Activated CD4-positive, alpha-beta memory T cell treated with anti-CD3 and anti-CD28 coated beads for 36 hours (primary cell): Measurements from ENCODE around the gene NHLH1. TPM values are rescaled to one million over a fixed set of nuclear protein-coding genes. Genes with fewer than 3 reads are reported as not detected.
"Not testable (repeated sequence)": the region's sequence is repeated elsewhere in the genome, so short reads cannot be mapped to it uniquely, and the experiment has no call there.

Experiments
- CTCF ChIA-PET: fragments of 350-600 bp; sonication (Branson Sonifier 250); formaldehyde crosslinking; loops from one replicate; lab custom pipeline; 2021; ENCODE audit warnings: antibody characterized with exemption, inconsistent platforms; lab: Charles Lee
- POLR2A ChIA-PET: fragments of 350-600 bp; sonication (Branson Sonifier 250); formaldehyde crosslinking; loops from one replicate; lab custom pipeline; 2021; ENCODE audit warnings: antibody characterized with exemption; lab: Charles Lee
- DNase-seq: peaks from one replicate; pipeline ENCODE4 v3.0.0-alpha.2; 2020
- H3K27ac Mint-ChIP-seq: one replicate; pipeline ENCODE4 v1.8.0; 2021; ENCODE audit warnings: mixed read lengths
- H3K27me3 Mint-ChIP-seq: one replicate; pipeline ENCODE4 v1.8.0; 2021; ENCODE audit warnings: mixed read lengths
- H3K36me3 Mint-ChIP-seq: one replicate; pipeline ENCODE4 v1.8.0; 2021; ENCODE audit warnings: mixed read lengths
- H3K4me1 Mint-ChIP-seq: one replicate; pipeline ENCODE4 v1.8.0; 2021; ENCODE audit warnings: low read depth, mixed read lengths
- H3K4me3 Mint-ChIP-seq: one replicate; pipeline ENCODE4 v1.8.0; 2021; ENCODE audit warnings: mild to moderate bottlenecking, mixed read lengths
- H3K9me3 Mint-ChIP-seq: one replicate; pipeline ENCODE4 v1.8.0; 2021; ENCODE audit warnings: mixed read lengths
- intact Hi-C: fragments of 100-400 bp; cut with micrococcal nuclease; formaldehyde crosslinking; loops from one replicate; pipeline ENCODE4 v1.15.1; 2023
- total RNA-seq, 2 experiments: library from RNA; stranded (reverse); gene quantifications; one replicate each; pipeline ENCODE4 v1.2.3, GENCODE V29; 2021

The NHLH1 gene
- total RNA-seq, 2 experiments from 2014 or later = 0.22 to 0.45 TPM

- DNase-seq = no peak
- POLR2A ChIA-PET = no interaction called here
- Mint-ChIP-seq H3K36me3 (no peaks in the 10 kb centered on the region), H3K27me3 (no peaks in the 10 kb centered on the region), H3K9me3 (no peaks in the 10 kb centered on the region), H3K27ac (no peak overlapping the region), H3K4me1 (peaks cover 4% of the 10 kb centered on the region), H3K4me3 (no peak overlapping the region)
- intact Hi-C loops = no loop called here
- CTCF ChIA-PET = no interaction called here
Observed at GRCh38 chr1:160370561-160371345, 3.9 kb downstream of the NHLH1 start.

- no peak overlapping the region for H3K4me3 Mint-ChIP-seq
- ChIA-PET CTCF (no interaction called here), POLR2A (no interaction called here)
- no peaks in the 10 kb centered on the region for H3K9me3 Mint-ChIP-seq
- peaks cover 9% of the 10 kb centered on the region for H3K4me1 Mint-ChIP-seq
- no peaks in the 10 kb centered on the region for H3K27me3 Mint-ChIP-seq
- intact Hi-C loops = no loop called here
- no peak for DNase-seq
- H3K27ac Mint-ChIP-seq = no peak overlapping the region
- no peaks in the 10 kb centered on the region for H3K36me3 Mint-ChIP-seq
Observed at GRCh38 chr1:160371346-160371631, 4.4 kb downstream of the NHLH1 start.

GRCh38 chr1:160371756-160372155 lies 4.9 kb downstream of the NHLH1 start:
- no peak for DNase-seq
- CTCF ChIA-PET = interaction anchor here (10.2 kb wide), 1 partner anchor 18 kb away, joined by 111 read pairs; no protein-coding TSS in a partner anchor

GRCh38 chr1:160373696-160374095 lies 6.8 kb downstream of the NHLH1 start:
- Mint-ChIP-seq H3K27ac (no peak overlapping the region), H3K4me1 (peaks cover 11% of the 10 kb centered on the region), H3K4me3 (no peak overlapping the region), H3K27me3 (no peaks in the 10 kb centered on the region), H3K9me3 (no peaks in the 10 kb centered on the region), H3K36me3 (no peaks in the 10 kb centered on the region)
- intact Hi-C loops = no loop called here
- POLR2A ChIA-PET = no interaction called here
- DNase-seq = no peak
- CTCF ChIA-PET = interaction anchor here (0.6 to 10.2 kb wide), 3 partner anchors 20 to 207 kb away, joined by 4 to 111 read pairs (median 47); no protein-coding TSS in a partner anchor

More at GRCh38 chr1:160371756-160372155, 4.9 kb downstream of the NHLH1 start:
- H3K27me3 Mint-ChIP-seq = no peaks in the 10 kb centered on the region
- H3K4me1 Mint-ChIP-seq = peaks cover 11% of the 10 kb centered on the region
- H3K9me3 Mint-ChIP-seq = no peaks in the 10 kb centered on the region
- no peak overlapping the region for H3K27ac Mint-ChIP-seq
- no peak overlapping the region for H3K4me3 Mint-ChIP-seq
- POLR2A ChIA-PET = no interaction called here
- intact Hi-C loops = no loop called here
- no peaks in the 10 kb centered on the region for H3K36me3 Mint-ChIP-seq

GRCh38 chr1:160374306-160375110 lies 7.6 kb downstream of the NHLH1 start:
- H3K27ac Mint-ChIP-seq = no peak overlapping the region

GRCh38 chr1:160375788-160376524 lies 9.1 kb downstream of the NHLH1 start:
- POLR2A ChIA-PET = interaction anchor here (0.6 kb wide), 1 partner anchor 147 kb away, joined by 6 read pairs; no protein-coding TSS in a partner anchor
- Mint-ChIP-seq H3K27ac (no peak overlapping the region), H3K4me3 (no peak overlapping the region), H3K4me1 (peaks cover 11% of the 10 kb centered on the region), H3K36me3 (no peaks in the 10 kb centered on the region), H3K9me3 (no peaks in the 10 kb centered on the region), H3K27me3 (no peaks in the 10 kb centered on the region)
- DNase-seq = peak; percentile 31
- intact Hi-C loops = loop anchor here (1.0 kb wide), 2 partner anchors 183 to 275 kb away; no protein-coding TSS in a partner anchor
- CTCF ChIA-PET = interaction anchor here (0.5 to 10.2 kb wide), 38 partner anchors 8 to 333 kb away, joined by 3 to 111 read pairs (median 4); partner anchors contain the start of genes CASQ1 and PEX19

More at GRCh38 chr1:160374306-160375110, 7.6 kb downstream of the NHLH1 start:
- ChIA-PET CTCF (interaction anchor here (2.7 to 10.2 kb wide), 3 partner anchors 21 to 90 kb away, joined by 7 to 111 read pairs (median 47); partner anchors contain the start of gene PEX19), POLR2A (no interaction called here)
- Mint-ChIP-seq H3K4me1 (peaks cover 11% of the 10 kb centered on the region), H3K36me3 (no peaks in the 10 kb centered on the region), H3K9me3 (no peaks in the 10 kb centered on the region), H3K4me3 (no peak overlapping the region), H3K27me3 (no peaks in the 10 kb centered on the region)
- intact Hi-C loops = no loop called here
- no peak for DNase-seq

GRCh38 chr1:160376525-160377131 lies 9.8 kb downstream of the NHLH1 start:
- H3K36me3 Mint-ChIP-seq = no peaks in the 10 kb centered on the region
- no peaks in the 10 kb centered on the region for H3K9me3 Mint-ChIP-seq
- intact Hi-C loops = loop anchor here (1.0 kb wide), 2 partner anchors 183 to 275 kb away; no protein-coding TSS in a partner anchor
- no peak overlapping the region for H3K4me3 Mint-ChIP-seq
- H3K27me3 Mint-ChIP-seq = no peaks in the 10 kb centered on the region
- POLR2A ChIA-PET = interaction anchor here (0.6 kb wide), 1 partner anchor 148 kb away, joined by 6 read pairs; no protein-coding TSS in a partner anchor
- CTCF ChIA-PET = interaction anchor here (0.6 to 10.2 kb wide), 49 partner anchors 9 to 437 kb away, joined by 3 to 111 read pairs (median 4); partner anchors contain the start of genes CASQ1, DCAF8 and PEX19
- H3K4me1 Mint-ChIP-seq = peaks cover 11% of the 10 kb centered on the region
- no peak overlapping the region for H3K27ac Mint-ChIP-seq
- peak; percentile 33 for DNase-seq

GRCh38 chr1:160377585-160378206 lies 10.8 kb downstream of the NHLH1 start:
- Mint-ChIP-seq H3K27ac (no peak overlapping the region), H3K4me1 (peaks cover 11% of the 10 kb centered on the region), H3K36me3 (no peaks in the 10 kb centered on the region), H3K9me3 (no peaks in the 10 kb centered on the region), H3K4me3 (no peak overlapping the region), H3K27me3 (no peaks in the 10 kb centered on the region)
- intact Hi-C loops = no loop called here
- ChIA-PET CTCF (interaction anchor here (0.9 to 10.2 kb wide), 23 partner anchors 10 to 398 kb away, joined by 3 to 111 read pairs (median 4); partner anchors contain the start of gene CASQ1), POLR2A (no interaction called here)
- DNase-seq = no peak

- H3K4me1 Mint-ChIP-seq, intact Hi-C loops, H3K36me3 Mint-ChIP-seq, H3K4me3 Mint-ChIP-seq, H3K27ac Mint-ChIP-seq, H3K9me3 Mint-ChIP-seq, DNase-seq, H3K27me3 Mint-ChIP-seq: not testable (repeated sequence)
- CTCF ChIA-PET = interaction anchor here (1.2 kb wide), 1 partner anchor 9 kb away, joined by 5 read pairs; no protein-coding TSS in a partner anchor
- POLR2A ChIA-PET = interaction anchor here (0.7 kb wide), 1 partner anchor 137 kb away, joined by 4 read pairs; no protein-coding TSS in a partner anchor
Observed at GRCh38 chr1:160384812-160385211, 17.9 kb downstream of the NHLH1 start.

GRCh38 chr1:160388406-160388805 lies 21.5 kb downstream of the NHLH1 start:
- H3K4me1 Mint-ChIP-seq, H3K27ac Mint-ChIP-seq, intact Hi-C loops, H3K27me3 Mint-ChIP-seq, H3K36me3 Mint-ChIP-seq, H3K4me3 Mint-ChIP-seq, POLR2A ChIA-PET, H3K9me3 Mint-ChIP-seq, DNase-seq: not testable (repeated sequence)
- CTCF ChIA-PET = interaction anchor here (1.2 kb wide), 1 partner anchor 9 kb away, joined by 3 read pairs; no protein-coding TSS in a partner anchor

GRCh38 chr1:160394673-160395072 lies 27.8 kb downstream of the NHLH1 start:
- DNase-seq = no peak
- no peak overlapping the region for H3K27ac Mint-ChIP-seq
- H3K27me3 Mint-ChIP-seq = peaks cover 4% of the 10 kb centered on the region
- intact Hi-C loops = no loop called here
- ChIA-PET CTCF (no interaction called here), POLR2A (no interaction called here)
- H3K36me3 Mint-ChIP-seq = no peaks in the 10 kb centered on the region
- no peak overlapping the region for H3K4me3 Mint-ChIP-seq
- H3K4me1 Mint-ChIP-seq = no peaks in the 10 kb centered on the region
- H3K9me3 Mint-ChIP-seq = no peaks in the 10 kb centered on the region
